ENCODE data around the gene SLC22A23.

DNA sequence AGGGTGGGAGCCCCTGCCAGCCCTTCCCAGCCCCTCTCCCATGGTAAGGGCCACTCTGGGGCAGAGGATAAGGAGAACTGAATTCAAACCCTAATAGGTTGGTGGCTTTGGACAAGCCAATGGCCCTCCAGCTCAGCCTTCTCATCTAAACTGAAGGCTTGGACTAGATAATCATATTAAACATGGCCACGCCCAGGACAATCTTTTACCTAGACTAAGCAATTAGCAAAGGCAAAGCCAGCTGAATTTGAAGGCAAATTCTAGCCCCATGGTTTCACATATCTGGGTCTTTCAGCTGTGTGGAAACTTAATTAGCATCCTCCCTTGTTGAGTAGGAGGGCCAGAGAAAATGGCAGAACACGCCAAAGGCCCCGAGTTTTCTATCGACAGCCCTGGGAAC is 10.7 kb downstream of the SLC22A23 start:
- TF ChIP-seq, protein P1, sequence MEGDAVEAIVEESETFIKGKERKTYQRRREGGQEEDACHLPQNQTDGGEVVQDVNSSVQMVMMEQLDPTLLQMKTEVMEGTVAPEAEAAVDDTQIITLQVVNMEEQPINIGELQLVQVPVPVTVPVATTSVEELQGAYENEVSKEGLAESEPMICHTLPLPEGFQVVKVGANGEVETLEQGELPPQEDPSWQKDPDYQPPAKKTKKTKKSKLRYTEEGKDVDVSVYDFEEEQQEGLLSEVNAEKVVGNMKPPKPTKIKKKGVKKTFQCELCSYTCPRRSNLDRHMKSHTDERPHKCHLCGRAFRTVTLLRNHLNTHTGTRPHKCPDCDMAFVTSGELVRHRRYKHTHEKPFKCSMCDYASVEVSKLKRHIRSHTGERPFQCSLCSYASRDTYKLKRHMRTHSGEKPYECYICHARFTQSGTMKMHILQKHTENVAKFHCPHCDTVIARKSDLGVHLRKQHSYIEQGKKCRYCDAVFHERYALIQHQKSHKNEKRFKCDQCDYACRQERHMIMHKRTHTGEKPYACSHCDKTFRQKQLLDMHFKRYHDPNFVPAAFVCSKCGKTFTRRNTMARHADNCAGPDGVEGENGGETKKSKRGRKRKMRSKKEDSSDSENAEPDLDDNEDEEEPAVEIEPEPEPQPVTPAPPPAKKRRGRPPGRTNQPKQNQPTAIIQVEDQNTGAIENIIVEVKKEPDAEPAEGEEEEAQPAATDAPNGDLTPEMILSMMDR (IDR thresholded peaks at IDR 0.05; ENCODE audit: borderline replicate concordance, extremely low read depth, low read length, poor library complexity, severe bottlenecking) = no peak
- TF ChIP-seq EZH2 (IDR thresholded peaks at IDR 0.05; ENCODE audit: borderline replicate concordance, low read depth, low read length, severe bottlenecking) = no peak

Measured in DND-41 (cell line).